Ishikawa (cell line): ENCODE measurements around the gene MTOR.
A peak's percentile ranks its signal among the peaks of the same experiment; 100 is the strongest.

Experiments
- CEBPB ChIP-seq: IDR thresholded peaks from 2 replicates; pipeline ENCODE4 v1.6.1; 2012
- CREB1 ChIP-seq: IDR thresholded peaks from 2 replicates; pipeline ENCODE4 v1.6.1; 2012; ENCODE audit warnings: low read depth
- EGR1 ChIP-seq: IDR thresholded peaks from 2 replicates; pipeline ENCODE4 v1.6.1; 2012
- EP300 ChIP-seq: IDR thresholded peaks from 2 replicates; pipeline ENCODE4 v1.6.1; 2012; ENCODE audit warnings: borderline replicate concordance
- FOXM1 ChIP-seq: IDR thresholded peaks from 2 replicates; pipeline ENCODE4 v1.6.1; 2012; ENCODE audit warnings: low read depth, borderline replicate concordance
- NFIC ChIP-seq: IDR thresholded peaks from 2 replicates; pipeline ENCODE4 v1.6.1; 2012
- RAD21 ChIP-seq: IDR thresholded peaks from 2 replicates; pipeline ENCODE4 v1.6.1; 2012; ENCODE audit warnings: low read depth
- TAF1 ChIP-seq: IDR thresholded peaks from 2 replicates; pipeline ENCODE4 v1.6.1; 2012; ENCODE audit warnings: low read depth, mild to moderate bottlenecking
- TCF12 ChIP-seq: IDR thresholded peaks from 2 replicates; pipeline ENCODE4 v1.6.1; 2012; ENCODE audit warnings: low read depth
- TEAD4 ChIP-seq: IDR thresholded peaks from 2 replicates; pipeline ENCODE4 v1.6.1; 2012
- YY1 ChIP-seq: IDR thresholded peaks from 2 replicates; pipeline ENCODE4 v1.6.1; 2012; ENCODE audit warnings: low read depth
- ZBTB7A ChIP-seq: IDR thresholded peaks from 2 replicates; pipeline ENCODE4 v1.6.1; 2012; ENCODE audit warnings: low read depth
- TF ChIP-seq, protein P1 (sequence below): IDR thresholded peaks from 2 replicates; pipeline ENCODE4 v1.6.1; 2012
- TF ChIP-seq, protein P2 (sequence below): IDR thresholded peaks from 2 replicates; pipeline ENCODE4 v1.6.1; 2012
- TF ChIP-seq, protein P3 (sequence below): IDR thresholded peaks from 2 replicates; pipeline ENCODE4 v1.6.1; 2012; ENCODE audit warnings: low read depth, mild to moderate bottlenecking

MTOR gene

DNA sequence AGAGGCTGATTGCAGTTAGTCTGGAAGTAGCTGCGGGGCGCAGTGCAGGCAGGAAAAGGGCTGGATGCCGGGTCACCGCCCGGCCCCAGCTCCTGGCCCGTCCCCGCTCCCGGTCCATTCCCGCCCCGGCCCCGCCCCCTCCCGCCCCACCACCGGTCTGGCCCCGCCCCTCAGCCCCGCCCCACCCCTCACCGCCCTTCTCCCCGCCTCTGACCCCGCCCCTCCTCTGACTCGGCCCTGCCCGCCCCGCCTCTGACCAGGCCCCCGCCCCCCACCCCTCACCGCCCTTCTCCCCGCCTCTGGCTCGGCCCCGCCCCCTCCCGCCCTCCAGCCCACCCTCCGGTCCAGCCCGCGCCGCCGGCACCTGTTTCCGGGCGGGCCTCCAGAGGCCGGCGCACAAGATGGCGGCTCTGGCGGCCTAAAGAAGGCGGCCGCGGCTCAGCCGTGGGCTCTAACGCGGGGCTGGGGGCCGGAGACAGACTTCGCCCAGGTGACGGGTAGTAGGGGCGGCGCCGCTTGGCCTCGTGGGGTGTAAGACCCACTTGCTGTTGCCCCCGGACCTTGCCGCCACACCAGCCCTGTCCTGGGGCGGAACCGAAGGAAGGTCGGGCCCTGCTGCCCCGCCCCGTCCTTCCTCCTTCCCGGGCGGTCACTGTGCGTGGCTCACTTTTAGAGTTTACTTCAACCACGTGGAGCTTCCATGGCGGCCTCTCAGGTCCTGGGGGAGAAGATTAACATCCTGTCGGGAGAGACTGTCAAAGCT is 10.7 kb upstream of the MTOR start, which contains the start of gene UBIAD1:
UBIAD1 (plus strand) TSS at position 367 of the 763 bp plus-strand sequence; CDS start at position 701, 334 bp downstream.
- TF ChIP-seq TAF1: peak; percentile 99
- peak; percentile 97 for TF ChIP-seq YY1
- 0 out of 2 replicates have a peak, but pooled peaks have one; percentile 33 for TF ChIP-seq EGR1
- no peak for TF ChIP-seq TEAD4
- TF ChIP-seq ZBTB7A: no peak
- TF ChIP-seq, protein P1, sequence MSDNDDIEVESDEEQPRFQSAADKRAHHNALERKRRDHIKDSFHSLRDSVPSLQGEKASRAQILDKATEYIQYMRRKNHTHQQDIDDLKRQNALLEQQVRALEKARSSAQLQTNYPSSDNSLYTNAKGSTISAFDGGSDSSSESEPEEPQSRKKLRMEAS: peak; percentile 95
- TF ChIP-seq EP300: no peak
- no peak for TF ChIP-seq RAD21
- peak; percentile 67; the same call in 1 of the 2 replicates for TF ChIP-seq TCF12
- no peak for TF ChIP-seq FOXM1
- TF ChIP-seq, protein P2, sequence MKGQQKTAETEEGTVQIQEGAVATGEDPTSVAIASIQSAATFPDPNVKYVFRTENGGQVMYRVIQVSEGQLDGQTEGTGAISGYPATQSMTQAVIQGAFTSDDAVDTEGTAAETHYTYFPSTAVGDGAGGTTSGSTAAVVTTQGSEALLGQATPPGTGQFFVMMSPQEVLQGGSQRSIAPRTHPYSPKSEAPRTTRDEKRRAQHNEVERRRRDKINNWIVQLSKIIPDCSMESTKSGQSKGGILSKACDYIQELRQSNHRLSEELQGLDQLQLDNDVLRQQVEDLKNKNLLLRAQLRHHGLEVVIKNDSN: peak; percentile 47; the same call in 1 of the 2 replicates

DNA sequence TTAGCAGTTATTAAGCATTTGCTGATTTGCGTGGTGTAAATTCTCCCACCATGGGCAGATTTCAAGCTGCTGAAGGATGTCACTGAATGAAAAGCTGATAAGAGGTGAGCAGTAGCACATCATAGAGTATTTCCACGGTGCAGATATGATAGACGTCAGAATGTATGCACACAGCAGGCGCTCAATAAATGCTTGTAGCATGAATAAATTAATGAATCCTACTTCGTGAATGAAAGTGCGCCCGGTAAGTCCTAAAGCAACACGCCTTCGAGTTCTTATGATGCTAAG is 10.1 kb upstream of the MTOR start:
- TF ChIP-seq YY1: no peak
- no peak for TF ChIP-seq CREB1
- no peak for TF ChIP-seq ZBTB7A
- TF ChIP-seq NFIC: no peak
- TF ChIP-seq EP300: no peak
- TF ChIP-seq, protein P3, sequence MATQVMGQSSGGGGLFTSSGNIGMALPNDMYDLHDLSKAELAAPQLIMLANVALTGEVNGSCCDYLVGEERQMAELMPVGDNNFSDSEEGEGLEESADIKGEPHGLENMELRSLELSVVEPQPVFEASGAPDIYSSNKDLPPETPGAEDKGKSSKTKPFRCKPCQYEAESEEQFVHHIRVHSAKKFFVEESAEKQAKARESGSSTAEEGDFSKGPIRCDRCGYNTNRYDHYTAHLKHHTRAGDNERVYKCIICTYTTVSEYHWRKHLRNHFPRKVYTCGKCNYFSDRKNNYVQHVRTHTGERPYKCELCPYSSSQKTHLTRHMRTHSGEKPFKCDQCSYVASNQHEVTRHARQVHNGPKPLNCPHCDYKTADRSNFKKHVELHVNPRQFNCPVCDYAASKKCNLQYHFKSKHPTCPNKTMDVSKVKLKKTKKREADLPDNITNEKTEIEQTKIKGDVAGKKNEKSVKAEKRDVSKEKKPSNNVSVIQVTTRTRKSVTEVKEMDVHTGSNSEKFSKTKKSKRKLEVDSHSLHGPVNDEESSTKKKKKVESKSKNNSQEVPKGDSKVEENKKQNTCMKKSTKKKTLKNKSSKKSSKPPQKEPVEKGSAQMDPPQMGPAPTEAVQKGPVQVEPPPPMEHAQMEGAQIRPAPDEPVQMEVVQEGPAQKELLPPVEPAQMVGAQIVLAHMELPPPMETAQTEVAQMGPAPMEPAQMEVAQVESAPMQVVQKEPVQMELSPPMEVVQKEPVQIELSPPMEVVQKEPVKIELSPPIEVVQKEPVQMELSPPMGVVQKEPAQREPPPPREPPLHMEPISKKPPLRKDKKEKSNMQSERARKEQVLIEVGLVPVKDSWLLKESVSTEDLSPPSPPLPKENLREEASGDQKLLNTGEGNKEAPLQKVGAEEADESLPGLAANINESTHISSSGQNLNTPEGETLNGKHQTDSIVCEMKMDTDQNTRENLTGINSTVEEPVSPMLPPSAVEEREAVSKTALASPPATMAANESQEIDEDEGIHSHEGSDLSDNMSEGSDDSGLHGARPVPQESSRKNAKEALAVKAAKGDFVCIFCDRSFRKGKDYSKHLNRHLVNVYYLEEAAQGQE: no peak
- TF ChIP-seq, protein P2: no peak
- no peak for TF ChIP-seq TAF1
- TF ChIP-seq, protein P1: no peak
- TF ChIP-seq TEAD4: no peak
- no peak for TF ChIP-seq CEBPB
- no peak for TF ChIP-seq FOXM1
- no peak for TF ChIP-seq EGR1
- no peak for TF ChIP-seq RAD21
- TF ChIP-seq TCF12: no peak

DNA sequence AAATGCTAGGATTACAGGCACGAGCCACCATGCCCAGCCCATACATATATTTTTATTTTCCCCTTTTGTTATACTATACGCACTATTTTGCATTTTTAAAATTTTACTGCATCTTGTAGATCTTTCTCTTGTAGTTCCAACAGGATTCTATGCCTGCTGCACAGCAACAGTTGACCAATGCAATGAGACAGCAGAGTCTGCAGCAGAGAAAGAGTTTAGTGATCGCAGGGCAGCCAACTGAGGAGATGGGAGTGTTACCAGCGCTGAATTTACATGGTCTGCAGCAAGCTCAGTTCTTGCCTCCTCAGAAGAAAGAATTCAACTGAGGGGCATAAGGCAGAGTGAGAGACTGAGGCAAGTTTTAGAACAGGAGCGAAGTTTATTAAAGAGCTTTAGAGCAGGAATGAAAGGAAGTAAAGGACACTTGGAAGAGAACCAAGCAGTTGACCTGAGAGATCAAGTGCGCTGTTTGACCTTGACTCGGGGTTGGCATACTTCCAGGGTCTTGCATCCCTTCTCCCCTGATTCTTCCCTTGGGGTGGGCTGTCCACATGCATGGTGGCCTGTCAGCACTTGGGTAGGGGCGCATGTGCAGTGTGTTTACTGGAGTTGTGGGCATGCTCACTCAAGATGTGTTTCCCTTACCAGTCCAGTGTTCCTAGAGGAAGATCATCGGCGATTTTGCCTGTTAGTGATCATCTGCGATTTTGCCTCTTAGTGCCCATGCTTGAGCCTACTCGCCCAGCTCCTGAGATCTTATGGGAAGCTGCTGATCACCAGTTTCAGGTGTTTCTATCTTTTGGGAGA is 4.1 kb upstream of the MTOR start:
- no peak for TF ChIP-seq EP300
- no peak for TF ChIP-seq CREB1
- no peak for TF ChIP-seq TCF12
- no peak for TF ChIP-seq CEBPB
- no peak for TF ChIP-seq TAF1
- TF ChIP-seq NFIC: no peak
- TF ChIP-seq, protein P3: no peak
- TF ChIP-seq TEAD4: no peak
- no peak for TF ChIP-seq RAD21
- TF ChIP-seq, protein P1: no peak
- no peak for TF ChIP-seq FOXM1
- TF ChIP-seq YY1: no peak
- TF ChIP-seq ZBTB7A: no peak
- no peak for TF ChIP-seq EGR1

DNA sequence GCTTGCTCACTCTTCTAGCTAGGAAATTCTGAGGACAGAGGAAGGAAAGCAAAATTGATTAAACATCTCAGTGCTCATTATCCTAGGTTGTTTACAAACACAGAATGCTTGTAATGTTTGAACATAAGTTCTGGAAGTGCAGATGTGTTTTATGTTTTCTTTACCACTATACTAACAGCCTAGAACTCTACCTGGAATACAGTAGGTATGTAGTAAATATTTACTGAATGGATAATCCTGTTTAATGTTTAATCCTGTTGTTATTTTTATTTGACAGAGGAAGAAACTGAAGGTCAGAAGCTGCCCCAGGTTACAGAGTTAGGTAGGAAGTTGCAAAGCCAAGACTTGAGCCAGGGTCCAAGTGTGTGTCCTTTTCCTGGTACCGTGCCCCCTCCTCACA is 6.1 kb downstream of the MTOR start:
- TF ChIP-seq EGR1 (no peak), ZBTB7A (no peak), YY1 (no peak), NFIC (no peak), RAD21 (no peak), TCF12 (no peak), CEBPB (no peak), FOXM1 (no peak)
- TF ChIP-seq, protein P1: no peak
- TF ChIP-seq, protein P2: no peak
